AG20443 (cell line): ENCODE data around the gene COG8.

Experiments
- DNase-seq: peaks from one replicate; pipeline ENCODE4 v3.0.0; 2012; ENCODE audit warnings: low spot score, mixed read lengths

Gene COG8

GRCh38 chr16:69286941-69287713, 52.2 kb downstream of the COG8 start:
- peak; percentile 32 for DNase-seq

GRCh38 chr16:69285240-69285639, 54.1 kb downstream of the COG8 start:
- DNase-seq, result no peak

- DNase-seq, result no peak
Measured at GRCh38 chr16:69283851-69284250, 55.5 kb downstream of the COG8 start.

DNA sequence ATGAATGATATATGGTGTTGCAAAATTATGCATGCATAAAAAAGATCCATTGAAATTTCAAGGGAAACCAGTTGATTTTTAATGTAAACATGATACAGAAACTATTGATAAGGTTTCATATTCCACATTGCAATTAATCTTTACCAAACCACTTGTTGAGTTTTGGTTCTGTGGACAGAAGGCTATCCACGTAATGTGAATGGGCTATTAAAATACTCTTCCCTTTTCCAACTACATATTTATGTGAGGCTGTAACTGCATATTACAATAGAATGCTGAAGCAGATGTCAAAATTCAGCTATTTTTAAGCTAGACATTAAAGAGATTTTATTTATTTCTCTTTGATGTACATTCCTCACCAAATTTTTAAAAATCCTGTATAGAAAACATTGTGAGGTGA, 62.0 kb downstream of the COG8 start:
- no peak for DNase-seq
